DND-41 (cell line): ENCODE measurements around the gene SAMD4B.

Experiments
- ATAC-seq: fragments of 200-7000 bp; cut with Tn5 transposase; 3 replicates; pipeline ENCODE4 v1.9.1; 2021; ENCODE audit warnings: low read depth; ENCODE audit not compliant: insufficient read depth
- DNase-seq: peaks from one replicate; pipeline ENCODE4 v3.0.0-alpha.2; 2020
- H2AFZ ChIP-seq: 2 replicates; pipeline ENCODE4 v1.6.0; 2012; ENCODE audit warnings: low read depth, low read length
- H3K27ac ChIP-seq: 2 replicates; pipeline ENCODE4 v1.5.1; 2012; ENCODE audit warnings: low read length, inconsistent platforms
- H3K27me3 ChIP-seq: fragments of 200-600 bp; sonication (generic); 2 replicates; pipeline ENCODE4 v1.6.0; 2012; ENCODE audit warnings: low read length, mild to moderate bottlenecking, inconsistent platforms; ENCODE audit not compliant: insufficient read depth, poor library complexity
- H3K36me3 ChIP-seq: 2 replicates; pipeline ENCODE4 v1.5.1; 2012; ENCODE audit warnings: low read length, inconsistent platforms; ENCODE audit not compliant: insufficient read depth
- H3K4me1 ChIP-seq: 2 replicates; pipeline ENCODE4 v1.5.1; 2012; ENCODE audit warnings: mild to moderate bottlenecking, low read length; ENCODE audit not compliant: insufficient read depth
- H3K4me2 ChIP-seq: 2 replicates; pipeline ENCODE4 v1.6.0; 2012; ENCODE audit warnings: mild to moderate bottlenecking, moderate library complexity, low read length, inconsistent platforms; ENCODE audit not compliant: insufficient read depth
- H3K4me3 ChIP-seq, 2 experiments: fragments of 200-600 bp in 1 of 2; shearing (Covaris generic) in 1 of 2; 2 replicates each; pipeline ENCODE4 v1.5.1; 2012 to 2016; ENCODE audit warnings: inconsistent platforms in 2 of 2, low read length in 2 of 2, mild to moderate bottlenecking in 2 of 2, low read depth in 1 of 2, moderate library complexity in 1 of 2
- H3K79me2 ChIP-seq: 2 replicates; pipeline ENCODE4 v1.6.0; 2012; ENCODE audit warnings: low read length, inconsistent platforms; ENCODE audit not compliant: insufficient read depth
- H3K9ac ChIP-seq: 2 replicates; pipeline ENCODE4 v1.6.0; 2012; ENCODE audit warnings: low read depth, mild to moderate bottlenecking, inconsistent platforms, low read length, moderate library complexity
- H3K9me3 ChIP-seq: 2 replicates; pipeline ENCODE4 v1.5.1; 2012; ENCODE audit warnings: low read length, moderate library complexity, mild to moderate bottlenecking, inconsistent platforms; ENCODE audit not compliant: insufficient read depth, severe bottlenecking
- H4K20me1 ChIP-seq: 2 replicates; pipeline ENCODE4 v1.6.0; 2012; ENCODE audit warnings: low read length; ENCODE audit not compliant: insufficient read depth
- CTCF ChIP-seq: IDR thresholded peaks from 2 replicates; pipeline ENCODE4 v1.5.1; 2012; ENCODE audit warnings: borderline replicate concordance, low read length, moderate library complexity, mild to moderate bottlenecking; ENCODE audit not compliant: poor library complexity, severe bottlenecking; ENCODE audit errors: extremely low read depth
- EZH2 ChIP-seq: IDR thresholded peaks from 3 replicates; pipeline ENCODE4 v1.6.1; 2012; ENCODE audit warnings: borderline replicate concordance, low read depth, mild to moderate bottlenecking, moderate library complexity, low read length, inconsistent platforms; ENCODE audit not compliant: severe bottlenecking

SAMD4B gene

GRCh38 chr19:39299832-39300231, 42.4 kb upstream of the SAMD4B start:
- Histone ChIP-seq H3K79me2 (no peaks in the 10 kb centered on the region), H4K20me1 (no peaks in the 10 kb centered on the region), H3K4me3 (no peak overlapping the region), H3K9ac (no peak overlapping the region), H3K9me3 (no peaks in the 10 kb centered on the region), H3K36me3 (no peaks in the 10 kb centered on the region), H3K27me3 (no peaks in the 10 kb centered on the region), H3K27ac (no peak overlapping the region), H3K4me1 (no peaks in the 10 kb centered on the region), H2AFZ (no peak overlapping the region), H3K4me2 (no peak overlapping the region)
- ATAC-seq (no peak), DNase-seq (no peak)
- TF ChIP-seq EZH2 (no peak), CTCF (no peak)

- Histone ChIP-seq H2AFZ (no peak overlapping the region), H4K20me1 (no peaks in the 10 kb centered on the region), H3K9me3 (no peaks in the 10 kb centered on the region), H3K27me3 (no peaks in the 10 kb centered on the region), H3K4me2 (no peak overlapping the region), H3K79me2 (no peaks in the 10 kb centered on the region), H3K4me3 (no peak overlapping the region), H3K4me1 (no peaks in the 10 kb centered on the region), H3K36me3 (no peaks in the 10 kb centered on the region), H3K9ac (no peak overlapping the region), H3K27ac (no peak overlapping the region)
- no peak for TF ChIP-seq EZH2
- no peak for TF ChIP-seq CTCF
- DNase-seq: no peak
- ATAC-seq: no peak
Observed at GRCh38 chr19:39301021-39301420, 41.2 kb upstream of the SAMD4B start.

- H3K27ac ChIP-seq: no peak overlapping the region
- H2AFZ ChIP-seq: no peak overlapping the region
- no peaks in the 10 kb centered on the region for H3K9me3 ChIP-seq
- H3K4me2 ChIP-seq: no peak overlapping the region
- H3K27me3 ChIP-seq: no peaks in the 10 kb centered on the region
- no peaks in the 10 kb centered on the region for H3K79me2 ChIP-seq
- ATAC-seq: no peak
- H3K9ac ChIP-seq: no peak overlapping the region
- H4K20me1 ChIP-seq: no peaks in the 10 kb centered on the region
- no peaks in the 10 kb centered on the region for H3K4me1 ChIP-seq
- no peaks in the 10 kb centered on the region for H3K36me3 ChIP-seq
- TF ChIP-seq CTCF (no peak), EZH2 (no peak)
- no peak for DNase-seq
- H3K4me3 ChIP-seq: no peak overlapping the region
Observed at GRCh38 chr19:39301562-39301961, 40.7 kb upstream of the SAMD4B start.
